H1 (cell line): ENCODE data around the gene HOXD4. TPM values are rescaled to one million over a fixed set of nuclear protein-coding genes. Genes with fewer than 3 reads are reported as not detected.

ENCODE experiments used
- CEBPB ChIP-seq: IDR thresholded peaks from 2 replicates; pipeline ENCODE4 v1.6.1; 2012; ENCODE audit warnings: low read depth, low read length
- EGR1 ChIP-seq: IDR thresholded peaks from 2 replicates; pipeline ENCODE4 v1.6.1; 2011; ENCODE audit warnings: low read depth, low read length, borderline replicate concordance
- HDAC2 ChIP-seq, 2 experiments: fragments of 300-600 bp in 1 of 2; sonication (generic) in 1 of 2; IDR thresholded peaks; 2 replicates each; pipeline ENCODE4 v1.6.1; 2011 to 2012; ENCODE audit warnings: low read depth in 2 of 2, low read length in 2 of 2, mild to moderate bottlenecking in 2 of 2, moderate library complexity in 2 of 2, borderline replicate concordance in 1 of 2, inconsistent platforms in 1 of 2
- KDM1A ChIP-seq: fragments of 200-600, 300-600 bp; sonication (generic); IDR thresholded peaks from 2 replicates; pipeline ENCODE4 v1.7.1; 2016; ENCODE audit warnings: mild to moderate bottlenecking, low read length, borderline replicate concordance
- RAD21 ChIP-seq, 2 experiments: IDR thresholded peaks in 1 of 2; conservative IDR thresholded peaks in 1 of 2; 2 replicates each; pipeline ENCODE4 v1.6.1; 2011; ENCODE audit warnings: low read depth in 2 of 2, low read length in 2 of 2, improper control_type of control experiment in 1 of 2, inconsistent platforms in 1 of 2, mild to moderate bottlenecking in 1 of 2, moderate library complexity in 1 of 2
- RXRA ChIP-seq: IDR thresholded peaks from 2 replicates; pipeline ENCODE4 v1.6.1; 2011; ENCODE audit warnings: low read depth, mild to moderate bottlenecking, low read length, moderate library complexity; ENCODE audit not compliant: insufficient read depth
- SIX5 ChIP-seq: IDR thresholded peaks from 2 replicates; pipeline ENCODE4 v1.6.1; 2011; ENCODE audit warnings: mild to moderate bottlenecking, low read depth, low read length
- SP2 ChIP-seq: IDR thresholded peaks from 2 replicates; pipeline ENCODE4 v1.6.1; 2012; ENCODE audit warnings: mild to moderate bottlenecking, low read length, inconsistent platforms
- TBP ChIP-seq: IDR thresholded peaks from 2 replicates; pipeline ENCODE4 v1.6.1; 2011; ENCODE audit warnings: low read depth, low read length, improper control_type of control experiment
- polyA plus RNA-seq, 7 experiments: library from polyadenylated mRNA; depleted of rRNA in 3 of 7; stranded (reverse) in 5 of 7; unstranded in 2 of 7; fragments of >200 nt in 5 of 7; fragments of 200-250 nt in 2 of 7; gene quantifications; 1 replicate in 5 of 7; 2 replicates in 1 of 7; 4 replicates in 1 of 7; pipeline versions ENCODE4 v1.2.1 to v1.2.3, GENCODE V29; 2011 to 2013; ENCODE audit warnings: missing spikeins in 2 of 7, mixed read lengths in 2 of 7
- total RNA-seq: library from RNA; stranded (reverse); fragmentation: NEBNext Ultra II Directional; extraction: Animal tissue kit (Norgen Biotek cat#: 25700); gene quantifications from 2 replicates; pipeline ENCODE4 v1.2.1, GENCODE V29; 2021

HOXD4 gene
- total and polyA plus RNA-seq, 2 of the 8 experiments (the other 6 are each of a cell fraction or from before 2014, with no cell fraction given) = not detected

- TF ChIP-seq RAD21 (IDR thresholded peaks at IDR 0.05 in 1 of 2, conservative IDR thresholded peaks at IDR 0.05 in 1 of 2; ENCODE audit: low read depth in 2 of 2, low read length in 2 of 2) (peak in 1 of 2 experiments; percentile 8; a peak in 1 of 4 replicates), TBP (no peak), KDM1A (no peak), SIX5 (no peak), EGR1 (peak; percentile 63; the same call in 1 of the 2 replicates), SP2 (no peak), RXRA (no peak), CEBPB (no peak), HDAC2 (IDR thresholded peaks at IDR 0.05; ENCODE audit: borderline replicate concordance in 1 of 2, low read depth in 2 of 2, low read length in 2 of 2) (no peak)
Observed at GRCh38 chr2:176174824-176175708, 23.7 kb downstream of the HOXD4 start (continued).
